Hippocampal formation (tissue), 2 donors: Measurements from ENCODE around the gene GOLGA8A.
"Not testable (repeated sequence)": the region's sequence is repeated elsewhere in the genome, so short reads cannot be mapped to it uniquely, and the experiment has no call there.

Source experiments
- DNase-seq, 2 donors: peaks; one replicate each; lab custom pipeline; 2025; lab: John Stamatoyannopoulos, UW

GOLGA8A gene

DNA sequence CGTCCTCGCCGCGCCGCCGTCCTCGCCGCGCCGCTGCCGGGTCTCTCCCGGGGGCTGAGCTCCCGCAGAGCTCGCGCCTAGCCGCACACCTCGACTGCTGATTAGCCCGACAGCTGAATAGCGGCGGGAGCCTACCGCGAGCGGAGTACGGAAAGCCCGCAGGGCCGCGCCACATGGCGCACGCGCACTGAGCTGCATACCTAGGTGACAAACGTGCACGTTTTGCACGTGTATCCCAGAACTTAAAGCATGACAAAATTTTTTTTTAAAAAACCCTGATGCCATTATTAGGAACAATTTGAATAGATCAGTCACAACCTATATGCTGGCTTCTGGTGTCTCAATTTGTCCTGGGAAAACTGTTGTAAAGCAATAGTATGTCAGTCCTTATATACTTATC is at the start of gene GOLGA8A:
GOLGA8A (minus strand) TSS at position 122 of the 400 bp plus-strand sequence. CDS start 48,117 bp downstream, outside the sequence.
- DNase-seq, result peak in 1 of 2 donors; percentile 11

GRCh38 chr15:34483644-34484043 is 46.0 kb upstream of the GOLGA8A start:
- no peak for DNase-seq

DNA sequence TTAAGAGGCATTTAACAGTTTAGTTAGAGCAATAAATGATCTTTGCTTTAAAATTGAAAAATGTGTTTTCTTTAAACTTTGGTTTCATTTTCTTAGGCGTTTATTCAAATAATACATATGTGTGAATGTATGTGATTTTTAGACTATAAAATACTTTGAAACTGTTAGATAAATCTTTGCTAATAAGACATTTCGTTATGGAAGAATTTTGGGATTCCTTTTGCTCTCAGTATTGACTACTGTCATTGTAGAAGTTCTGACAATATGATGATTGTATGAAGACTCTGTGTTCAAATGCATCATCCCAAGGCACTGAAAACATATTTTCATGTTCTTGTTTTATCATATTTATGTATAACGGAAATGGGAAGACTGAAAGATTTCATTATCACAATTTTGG is 43.8 kb upstream of the GOLGA8A start:
- no peak for DNase-seq

DNA sequence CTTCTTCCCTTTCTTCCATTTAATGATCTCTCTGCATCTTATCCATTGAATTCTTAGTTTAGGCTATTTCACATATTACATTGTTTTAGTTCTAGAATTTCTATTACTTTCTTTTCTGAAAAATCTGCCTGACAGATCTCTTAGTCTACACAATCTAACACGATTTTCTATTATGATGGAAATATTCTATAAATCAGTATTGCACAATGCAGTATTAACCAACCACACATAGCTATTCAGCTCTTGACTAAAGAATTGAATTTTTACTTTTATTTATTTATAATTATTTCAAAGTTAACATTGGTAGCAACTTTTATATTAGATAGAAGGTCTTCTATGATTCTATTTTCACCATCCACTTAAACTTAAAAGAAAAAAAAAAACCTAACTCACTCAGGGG is 36.2 kb upstream of the GOLGA8A start:
- DNase-seq, result no peak

- no peak for DNase-seq
These were observed 35.3 kb upstream of the GOLGA8A start for GRCh38 chr15:34472947-34473346.

DNA sequence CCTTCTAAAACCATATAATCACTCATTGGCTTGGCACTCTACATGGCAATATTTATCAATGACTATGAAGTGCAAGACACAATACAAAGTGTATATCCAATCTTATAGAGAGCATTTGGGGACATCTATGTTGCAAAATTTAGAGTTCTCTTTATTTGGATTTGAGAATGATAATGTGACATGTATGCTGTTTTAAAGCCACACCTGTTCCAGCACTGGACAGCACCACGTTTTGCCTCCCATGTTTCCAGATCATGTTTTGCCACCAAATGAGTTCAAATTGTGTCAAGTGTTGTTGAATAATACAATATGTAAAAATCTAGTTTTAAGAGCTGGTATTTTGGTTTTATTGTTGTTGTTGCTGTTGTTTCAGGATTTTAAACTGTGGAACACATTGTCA is 33.3 kb upstream of the GOLGA8A start:
- no peak for DNase-seq

GRCh38 chr15:34470091-34470490 is 32.5 kb upstream of the GOLGA8A start:
- no peak for DNase-seq

- DNase-seq, result no peak
These were observed 24.1 kb upstream of the GOLGA8A start for GRCh38 chr15:34461730-34462129.

DNA sequence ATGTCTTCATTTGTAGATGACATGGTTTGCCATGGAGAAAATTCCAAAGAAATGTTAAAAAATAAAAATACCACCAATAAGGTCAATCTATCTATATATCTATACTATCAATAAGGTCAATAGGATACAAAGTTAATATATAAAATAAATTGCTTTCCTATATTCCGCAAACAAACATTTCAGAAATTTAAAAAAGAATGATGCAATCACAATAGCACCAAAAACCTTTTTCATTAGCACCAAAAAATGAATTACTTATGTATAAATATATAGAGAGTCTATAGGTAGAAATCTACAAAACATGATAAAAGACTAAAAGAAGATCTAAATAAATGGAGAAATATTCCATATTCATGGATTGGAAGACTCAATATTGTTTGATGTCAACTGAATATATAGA is 22.8 kb upstream of the GOLGA8A start:
- DNase-seq, result no peak

DNA sequence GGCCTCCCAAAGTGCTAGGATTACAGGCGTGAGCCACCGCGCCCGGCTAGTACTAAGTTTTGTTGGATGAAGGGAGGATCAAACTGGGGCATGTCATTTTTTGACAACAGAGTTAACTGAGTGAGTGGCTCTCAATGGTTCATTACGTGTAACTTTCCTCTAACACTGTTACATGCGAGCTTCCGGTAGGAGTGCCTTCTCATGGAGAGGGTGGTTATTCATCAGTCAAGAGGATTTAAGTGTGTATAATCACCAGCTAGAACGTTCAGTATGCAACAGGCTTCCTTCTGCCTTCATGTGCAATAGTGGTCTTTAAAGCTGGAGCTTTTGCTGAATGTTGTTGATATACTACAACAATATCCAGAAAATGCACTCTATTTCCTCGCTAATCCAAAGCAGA is 19.1 kb upstream of the GOLGA8A start:
- no peak for DNase-seq

GRCh38 chr15:34442891-34443290 is 5.3 kb upstream of the GOLGA8A start:
- DNase-seq, result no peak

DNA sequence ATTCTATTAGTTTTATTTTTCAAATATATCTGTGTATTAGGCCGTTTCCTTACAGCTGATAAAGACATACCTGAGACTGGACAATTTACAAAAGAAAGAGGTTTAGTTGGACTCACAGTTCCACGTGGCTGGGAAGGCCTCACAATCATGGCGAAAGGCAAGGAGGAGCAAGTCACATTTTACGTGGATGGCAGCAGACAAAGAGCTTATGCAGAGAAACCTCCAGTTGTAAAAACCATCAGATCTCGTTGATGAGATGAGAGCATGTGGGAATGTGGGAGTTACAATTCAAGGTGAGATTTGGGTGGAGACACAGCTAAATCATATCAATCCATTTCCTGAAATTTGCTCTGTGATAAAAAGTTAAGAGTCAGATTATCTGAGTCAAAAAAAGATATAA is 2.3 kb upstream of the GOLGA8A start:
- no peak for DNase-seq

GRCh38 chr15:34436956-34437442 is 609 bp downstream of the GOLGA8A start:
- DNase-seq, result no peak

GRCh38 chr15:34436126-34436955 is 1.3 kb downstream of the GOLGA8A start:
- no peak for DNase-seq

GRCh38 chr15:34435658-34436057 is 1.9 kb downstream of the GOLGA8A start:
- no peak for DNase-seq

GRCh38 chr15:34434627-34435305 is 2.8 kb downstream of the GOLGA8A start:
- DNase-seq, result no peak

DNA sequence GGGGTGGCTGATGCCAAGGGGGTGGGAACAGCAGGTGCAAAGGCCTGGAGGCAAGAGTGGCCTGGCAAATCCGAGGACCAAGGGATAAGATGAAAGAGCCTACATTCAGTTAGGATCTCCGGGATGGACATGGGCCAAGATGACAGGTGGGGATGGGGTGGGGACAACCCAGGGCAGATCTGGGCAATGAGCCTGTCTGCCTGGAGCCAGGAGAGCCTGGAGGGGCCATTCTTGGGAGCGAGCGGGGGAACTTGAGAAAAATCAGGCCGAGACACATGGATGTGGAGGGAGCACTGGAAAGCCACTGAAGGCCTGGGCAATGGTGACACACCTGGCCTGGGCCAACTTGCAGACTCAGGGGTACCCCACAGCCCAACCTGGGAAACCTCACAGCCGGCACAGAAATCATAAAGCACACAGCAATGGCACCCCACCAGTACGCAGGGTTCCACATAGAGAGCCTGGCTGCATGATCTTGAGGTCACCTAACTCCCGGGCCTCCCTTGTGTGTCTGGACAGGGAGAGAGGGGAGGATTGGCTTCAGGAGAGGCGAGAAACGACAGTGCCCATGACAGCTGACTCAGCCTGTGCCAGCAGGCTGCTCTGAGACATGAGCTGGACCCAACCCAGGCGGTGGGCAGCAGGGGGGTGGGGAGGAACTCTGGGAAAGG is 3.5 kb downstream of the GOLGA8A start:
- DNase-seq, result not testable (repeated sequence)

- not testable (repeated sequence) for DNase-seq
These were observed 7.0 kb downstream of the GOLGA8A start for GRCh38 chr15:34430642-34431041.

DNA sequence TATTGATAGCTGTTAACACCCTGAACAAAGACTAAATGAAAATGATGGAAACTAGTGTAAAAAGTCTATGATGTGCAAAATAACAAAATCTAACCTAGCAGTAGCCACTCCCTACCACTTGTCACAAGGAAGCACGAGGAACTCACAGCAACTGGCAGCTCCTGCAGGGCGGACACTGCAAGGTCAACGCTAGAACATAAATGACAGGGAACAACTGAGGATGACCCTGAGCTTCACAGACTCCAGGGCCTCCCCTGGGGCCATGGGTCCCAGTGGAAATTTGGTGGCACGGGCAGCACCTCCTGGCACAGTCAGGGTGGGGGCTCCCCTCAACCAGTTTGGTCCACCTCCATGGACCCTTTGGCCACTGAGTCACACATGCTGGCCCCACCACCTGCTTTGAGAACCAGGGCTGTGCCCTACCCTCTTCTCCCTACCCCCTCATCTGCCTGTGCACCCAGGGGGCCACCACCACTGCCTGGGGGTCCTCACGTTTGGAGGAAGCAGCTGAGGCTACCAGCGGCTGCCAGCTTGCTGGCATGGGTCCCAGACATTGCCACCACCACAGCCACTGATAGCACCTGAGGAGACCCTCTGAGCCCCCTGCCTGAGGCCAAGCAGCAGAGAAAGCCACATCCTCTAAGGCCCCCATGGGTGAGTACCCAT is 14.1 kb downstream of the GOLGA8A start:
- not testable (repeated sequence) for DNase-seq

DNA sequence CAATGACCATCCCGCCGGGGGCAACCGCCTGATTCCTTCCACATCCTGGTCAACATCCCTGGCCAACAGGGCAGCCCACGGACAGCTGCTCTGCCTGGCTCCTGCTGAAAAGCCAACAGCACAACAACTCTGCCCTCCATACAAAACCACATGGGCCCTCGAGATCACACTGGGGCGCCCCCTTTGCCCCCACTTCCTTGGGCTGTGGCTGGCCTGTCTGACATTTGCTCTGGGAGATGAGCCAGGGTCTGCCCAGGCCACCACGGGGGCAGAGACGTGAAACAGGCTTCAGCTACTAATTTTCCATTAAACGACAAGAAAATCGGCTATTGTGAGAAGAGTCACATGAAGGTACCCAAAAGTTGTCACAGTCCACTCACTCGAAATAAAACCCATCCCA is 16.7 kb downstream of the GOLGA8A start:
- not testable (repeated sequence) for DNase-seq

GRCh38 chr15:34418435-34418834 is 19.2 kb downstream of the GOLGA8A start:
- DNase-seq, result not testable (repeated sequence)

DNA sequence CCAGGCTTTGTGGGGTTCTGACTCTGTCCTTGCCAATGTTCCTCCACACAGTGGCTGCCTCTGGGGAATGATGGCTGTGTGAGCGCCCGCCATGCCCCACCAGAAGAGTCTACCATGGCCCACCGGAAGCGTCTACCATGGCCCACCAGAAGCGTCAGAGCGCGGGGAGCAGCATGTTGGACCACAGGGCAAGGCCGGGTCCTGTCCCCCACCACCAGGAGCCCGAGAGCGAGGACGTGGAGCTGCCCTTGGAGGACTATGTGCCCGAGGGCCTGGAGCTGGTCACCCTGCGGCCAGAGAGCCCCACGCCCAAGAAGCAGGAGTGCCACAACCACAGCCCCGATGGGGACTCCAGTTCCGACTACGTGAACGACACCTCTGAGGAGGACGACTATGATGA is 28.1 kb downstream of the GOLGA8A start:
- DNase-seq, result not testable (repeated sequence)
